Measurements from ENCODE around the gene CBLB.

Gene CBLB

DNA sequence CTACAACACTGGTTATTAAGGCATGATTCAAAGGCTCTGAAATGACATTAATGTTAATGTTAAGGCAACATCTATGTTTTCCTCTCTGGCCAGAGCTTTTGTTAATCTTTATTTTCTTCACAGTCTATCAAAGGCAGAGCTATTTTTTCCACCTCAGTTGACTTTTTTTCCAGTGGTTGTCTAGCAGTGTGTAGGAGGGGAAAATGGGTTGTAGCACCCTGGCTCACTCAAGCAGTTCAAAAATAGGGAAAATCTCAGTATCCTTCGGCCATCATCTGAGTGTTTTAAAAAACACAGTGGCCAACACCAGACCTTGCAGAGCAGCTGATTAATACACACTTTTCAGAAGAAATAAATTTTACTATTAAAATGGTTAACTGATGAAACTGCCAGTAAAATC is 21.4 kb downstream of the CBLB start:
- TF ChIP-seq CTCF (conservative IDR thresholded peaks at IDR 0.05): no peak
- TF ChIP-seq ZFX (IDR thresholded peaks at IDR 0.05): no peak
- no peak overlapping the region for H3K27ac ChIP-seq

GRCh38 chr3:105846809-105847208 is 22.0 kb downstream of the CBLB start:
- no peak overlapping the region for H3K27ac ChIP-seq
- no peak for TF ChIP-seq CTCF (conservative IDR thresholded peaks at IDR 0.05)
- no peak for TF ChIP-seq ZFX (IDR thresholded peaks at IDR 0.05)

GRCh38 chr3:105845488-105845887 is 23.3 kb downstream of the CBLB start:
- TF ChIP-seq ZFX (IDR thresholded peaks at IDR 0.05) (no peak), CTCF (conservative IDR thresholded peaks at IDR 0.05) (no peak)

GRCh38 chr3:105844704-105845103 is 24.1 kb downstream of the CBLB start:
- no peak for TF ChIP-seq CTCF (conservative IDR thresholded peaks at IDR 0.05)
- no peak for TF ChIP-seq ZFX (IDR thresholded peaks at IDR 0.05)

More at GRCh38 chr3:105845488-105845887, 23.3 kb downstream of the CBLB start:
- H3K27ac ChIP-seq: no peak overlapping the region

GRCh38 chr3:105843994-105844393 is 24.8 kb downstream of the CBLB start:
- no peak for TF ChIP-seq CTCF (conservative IDR thresholded peaks at IDR 0.05)
- TF ChIP-seq ZFX (IDR thresholded peaks at IDR 0.05): no peak
- no peak overlapping the region for H3K27ac ChIP-seq

More at GRCh38 chr3:105844704-105845103, 24.1 kb downstream of the CBLB start:
- H3K27ac ChIP-seq: no peak overlapping the region

DNA sequence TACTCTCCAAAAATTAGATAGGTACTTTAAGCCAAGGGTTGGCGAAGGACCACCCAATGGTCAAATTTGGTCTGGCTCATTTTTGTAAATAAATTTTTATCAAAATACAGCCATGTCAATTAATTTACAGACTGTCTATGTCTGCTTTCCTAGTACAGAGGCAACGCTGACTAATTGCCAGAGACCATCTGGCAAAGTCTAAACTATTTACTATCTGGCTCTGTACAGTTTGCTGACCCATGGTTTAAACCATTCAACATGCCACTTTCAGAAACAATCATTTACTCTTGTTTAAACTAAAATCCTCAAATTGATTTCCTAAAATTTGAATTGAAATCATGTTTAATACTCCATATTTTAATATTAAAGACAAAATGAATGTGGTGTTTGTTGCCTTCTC is 25.9 kb downstream of the CBLB start:
- H3K27ac ChIP-seq: no peak overlapping the region
- TF ChIP-seq ZFX (IDR thresholded peaks at IDR 0.05) (no peak), CTCF (conservative IDR thresholded peaks at IDR 0.05) (no peak)

DNA sequence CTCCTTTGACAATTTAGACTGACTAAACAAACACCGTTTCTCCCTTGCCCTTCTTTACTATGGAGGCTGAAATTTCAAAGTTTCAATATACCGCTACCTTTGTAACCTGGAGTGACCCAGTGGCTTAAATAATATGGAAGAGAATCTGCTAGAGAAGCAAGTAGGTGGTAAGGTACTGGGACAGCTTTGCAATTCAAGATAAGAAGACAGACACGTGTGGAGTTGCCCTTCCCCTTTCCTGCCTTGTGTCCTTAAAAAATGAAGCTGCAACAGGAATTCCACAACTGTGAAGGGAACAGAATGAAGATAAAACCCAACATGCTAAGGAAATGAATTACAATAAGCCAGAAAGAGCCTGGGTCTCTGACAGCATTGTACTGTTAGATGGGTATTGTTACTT is 26.4 kb downstream of the CBLB start:
- TF ChIP-seq ZFX (IDR thresholded peaks at IDR 0.05) (no peak), CTCF (conservative IDR thresholded peaks at IDR 0.05) (no peak)
- H3K27ac ChIP-seq: no peak overlapping the region

Data from C4-2B (cell line).